Mesendoderm (in vitro differentiated cells): ENCODE measurements around the gene CFAP99.

Source experiments
- DNase-seq: peaks from one replicate; pipeline ENCODE4 v3.0.0; 2013
- H2AK5ac ChIP-seq: 2 replicates; pipeline ENCODE4 v1.6.1; 2013; ENCODE audit warnings: low read length, inconsistent platforms
- H2BK120ac ChIP-seq: 2 replicates; pipeline ENCODE4 v1.6.1; 2013; ENCODE audit warnings: low read depth, mild to moderate bottlenecking, low read length, moderate library complexity, mixed read lengths
- H2BK15ac ChIP-seq: replicated peaks from 2 replicates; pipeline ENCODE4 v1.6.1; 2013; ENCODE audit warnings: low read depth, mild to moderate bottlenecking, moderate library complexity
- H2BK5ac ChIP-seq: 2 replicates; pipeline ENCODE4 v1.6.1; 2013; ENCODE audit warnings: low read length, inconsistent platforms
- H3K18ac ChIP-seq: 2 replicates; pipeline ENCODE4 v1.6.1; 2013; ENCODE audit warnings: mild to moderate bottlenecking, low read length, mixed read lengths
- H3K23ac ChIP-seq: one replicate; pipeline ENCODE4 v1.6.1; 2013; ENCODE audit warnings: low read length
- H3K27ac ChIP-seq: 2 replicates; pipeline ENCODE4 v1.5.1; 2013; ENCODE audit warnings: low read depth, mild to moderate bottlenecking, inconsistent platforms, low read length, moderate library complexity
- H3K27me3 ChIP-seq: 2 replicates; pipeline ENCODE4 v1.6.1; 2013; ENCODE audit warnings: low read length, control low read depth, mild to moderate bottlenecking, inconsistent platforms; ENCODE audit not compliant: insufficient read depth, poor library complexity
- H3K36me3 ChIP-seq: 2 replicates; pipeline ENCODE4 v1.6.1; 2013; ENCODE audit warnings: low read length, inconsistent platforms; ENCODE audit not compliant: control insufficient read depth, insufficient read depth
- H3K4ac ChIP-seq: one replicate; pipeline ENCODE4 v1.6.1; 2013; ENCODE audit warnings: low read depth, mild to moderate bottlenecking, low read length, moderate library complexity
- H3K4me1 ChIP-seq: 2 replicates; pipeline ENCODE4 v1.6.1; 2013; ENCODE audit warnings: low read depth, low read length, inconsistent platforms; ENCODE audit not compliant: control insufficient read depth
- H3K4me2 ChIP-seq: 2 replicates; pipeline ENCODE4 v1.6.1; 2013; ENCODE audit warnings: low read length
- H3K4me3 ChIP-seq: 2 replicates; pipeline ENCODE4 v1.5.1; 2013; ENCODE audit warnings: mild to moderate bottlenecking, low read length
- H3K56ac ChIP-seq: one replicate; pipeline ENCODE4 v1.6.1; 2013; ENCODE audit warnings: low read length
- H3K79me1 ChIP-seq: 2 replicates; pipeline ENCODE4 v1.6.1; 2013; ENCODE audit warnings: low read length, inconsistent platforms
- H3K79me2 ChIP-seq: 2 replicates; pipeline ENCODE4 v1.6.1; 2013; ENCODE audit warnings: mild to moderate bottlenecking, low read length; ENCODE audit not compliant: control insufficient read depth, insufficient read depth
- H3K9ac ChIP-seq: 2 replicates; pipeline ENCODE4 v1.6.1; 2013; ENCODE audit warnings: low read length, inconsistent platforms
- H4K5ac ChIP-seq: one replicate; pipeline ENCODE4 v1.6.1; 2013; ENCODE audit warnings: low read length
- H4K8ac ChIP-seq: one replicate; pipeline ENCODE4 v1.6.1; 2013; ENCODE audit warnings: low read depth, mild to moderate bottlenecking, control low read depth, low read length, moderate library complexity
- WGBS: extraction: QIAGEN DNeasy Blood & Tissue Kit; methylation state at CpG from one replicate; pipeline ENCODE4 v1.1.7; 2013; ENCODE audit warnings: low lambda C conversion rate, missing lambda C conversion rate; ENCODE audit not compliant: insufficient coverage; ENCODE audit errors: extremely low coverage; 5-methylcytosine and 5-hydroxymethylcytosine counted together

The CFAP99 gene

GRCh38 chr4:2423695-2424094 is 4.9 kb downstream of the CFAP99 start:
- DNase-seq: no peak
- H3K27me3 ChIP-seq: peaks cover 14% of the 10 kb centered on the region
- no CpG with 5 or more reads among the region's 10 CpGs for WGBS

GRCh38 chr4:2424581-2424980 is 5.8 kb downstream of the CFAP99 start:
- Histone ChIP-seq H4K8ac (no peak overlapping the region), H3K4ac (no peak overlapping the region), H3K9ac (no peak overlapping the region), H3K36me3 (no peaks in the 10 kb centered on the region), H3K18ac (no peak overlapping the region), H3K27ac (no peak overlapping the region), H2BK120ac (no peak overlapping the region), H2AK5ac (no peak overlapping the region), H2BK5ac (no peak overlapping the region), H3K27me3 (peaks cover 14% of the 10 kb centered on the region), H3K23ac (no peak overlapping the region), H2BK15ac (no peak overlapping the region), H3K4me1 (no peaks in the 10 kb centered on the region), H3K79me2 (no peaks in the 10 kb centered on the region), H3K79me1 (no peaks in the 10 kb centered on the region), H4K5ac (no peak overlapping the region), H3K56ac (no peak overlapping the region), H3K4me2 (no peak overlapping the region), H3K4me3 (no peak overlapping the region)
- no peak for DNase-seq
- no CpG with 5 or more reads among the region's 10 CpGs for WGBS

More at GRCh38 chr4:2423695-2424094, 4.9 kb downstream of the CFAP99 start:
- H4K5ac ChIP-seq: no peak overlapping the region
- H3K79me1 ChIP-seq: no peaks in the 10 kb centered on the region
- H2BK15ac ChIP-seq: no peak overlapping the region
- H3K27ac ChIP-seq: no peak overlapping the region
- no peak overlapping the region for H2AK5ac ChIP-seq
- no peak overlapping the region for H3K4me2 ChIP-seq
- H2BK120ac ChIP-seq: no peak overlapping the region
- H3K4me3 ChIP-seq: no peak overlapping the region
- no peak overlapping the region for H3K18ac ChIP-seq
- no peaks in the 10 kb centered on the region for H3K79me2 ChIP-seq
- H3K36me3 ChIP-seq: no peaks in the 10 kb centered on the region
- no peak overlapping the region for H3K23ac ChIP-seq
- no peak overlapping the region for H3K4ac ChIP-seq
- no peak overlapping the region for H4K8ac ChIP-seq
- no peak overlapping the region for H2BK5ac ChIP-seq
- H3K4me1 ChIP-seq: peaks cover 1% of the 10 kb centered on the region
- H3K9ac ChIP-seq: no peak overlapping the region
- H3K56ac ChIP-seq: no peak overlapping the region

GRCh38 chr4:2425386-2426068 is 6.8 kb downstream of the CFAP99 start:
- H3K79me1 ChIP-seq: no peaks in the 10 kb centered on the region
- H2AK5ac ChIP-seq: no peak overlapping the region
- DNase-seq: no peak
- no peak overlapping the region for H2BK120ac ChIP-seq
- no peak overlapping the region for H2BK15ac ChIP-seq
- no peak overlapping the region for H3K4me3 ChIP-seq
- H3K23ac ChIP-seq: no peak overlapping the region
- no peak overlapping the region for H4K5ac ChIP-seq
- no peak overlapping the region for H3K56ac ChIP-seq
- no CpG with 5 or more reads among the region's 13 CpGs for WGBS
- H3K4me1 ChIP-seq: no peaks in the 10 kb centered on the region
- no peak overlapping the region for H3K18ac ChIP-seq
- no peak overlapping the region for H3K9ac ChIP-seq
- H2BK5ac ChIP-seq: no peak overlapping the region
- H4K8ac ChIP-seq: no peak overlapping the region
- H3K4me2 ChIP-seq: no peak overlapping the region
- no peaks in the 10 kb centered on the region for H3K79me2 ChIP-seq
- peaks cover 4% of the 10 kb centered on the region for H3K27me3 ChIP-seq
- no peak overlapping the region for H3K27ac ChIP-seq
- no peaks in the 10 kb centered on the region for H3K36me3 ChIP-seq
- H3K4ac ChIP-seq: no peak overlapping the region

GRCh38 chr4:2426069-2426397 is 7.3 kb downstream of the CFAP99 start:
- no peak overlapping the region for H2AK5ac ChIP-seq
- H2BK15ac ChIP-seq: no peak overlapping the region
- H3K9ac ChIP-seq: no peak overlapping the region
- H4K8ac ChIP-seq: no peak overlapping the region
- no peak overlapping the region for H2BK5ac ChIP-seq
- H3K23ac ChIP-seq: no peak overlapping the region
- H3K18ac ChIP-seq: no peak overlapping the region
- no peaks in the 10 kb centered on the region for H3K27me3 ChIP-seq
- no peaks in the 10 kb centered on the region for H3K79me2 ChIP-seq
- H3K4me1 ChIP-seq: no peaks in the 10 kb centered on the region
- H3K56ac ChIP-seq: no peak overlapping the region
- WGBS: no CpG with 5 or more reads among the region's 8 CpGs
- H4K5ac ChIP-seq: no peak overlapping the region
- H2BK120ac ChIP-seq: no peak overlapping the region
- DNase-seq: no peak
- no peaks in the 10 kb centered on the region for H3K79me1 ChIP-seq
- no peak overlapping the region for H3K4ac ChIP-seq
- no peak overlapping the region for H3K4me3 ChIP-seq
- no peak overlapping the region for H3K4me2 ChIP-seq
- H3K27ac ChIP-seq: no peak overlapping the region
- H3K36me3 ChIP-seq: no peaks in the 10 kb centered on the region

- H3K79me1 ChIP-seq: no peaks in the 10 kb centered on the region
- H3K56ac ChIP-seq: no peak overlapping the region
- H3K4me3 ChIP-seq: no peak overlapping the region
- no peak overlapping the region for H3K9ac ChIP-seq
- no peak overlapping the region for H4K5ac ChIP-seq
- no peaks in the 10 kb centered on the region for H3K27me3 ChIP-seq
- H3K79me2 ChIP-seq: no peaks in the 10 kb centered on the region
- no peak for DNase-seq
- H3K36me3 ChIP-seq: no peaks in the 10 kb centered on the region
- no peak overlapping the region for H3K18ac ChIP-seq
- no peak overlapping the region for H2BK5ac ChIP-seq
- no peaks in the 10 kb centered on the region for H3K4me1 ChIP-seq
- H3K4ac ChIP-seq: no peak overlapping the region
- no peak overlapping the region for H3K27ac ChIP-seq
- no peak overlapping the region for H3K4me2 ChIP-seq
- H2BK15ac ChIP-seq: no peak overlapping the region
- WGBS: no CpG with 5 or more reads among the region's 13 CpGs
- no peak overlapping the region for H2AK5ac ChIP-seq
- H3K23ac ChIP-seq: no peak overlapping the region
- no peak overlapping the region for H2BK120ac ChIP-seq
- H4K8ac ChIP-seq: no peak overlapping the region
These were observed 8.0 kb downstream of the CFAP99 start for GRCh38 chr4:2426711-2427275.
